Nucleus accumbens (tissue), 56 donors: ENCODE data around the gene ANGPTL2.
A peak's percentile ranks its signal among the peaks of the same experiment; 100 is the strongest.

Experiments used
- DNase-seq, 56 donors: peaks; one replicate each; lab custom pipeline; 2025; lab: John Stamatoyannopoulos, UW

ANGPTL2 gene

GRCh38 chr9:127099664-127100063, 22.8 kb downstream of the ANGPTL2 start:
- DNase-seq = no peak

GRCh38 chr9:127098916-127099553, 23.4 kb downstream of the ANGPTL2 start:
- DNase-seq = no peak

GRCh38 chr9:127097683-127098082, 24.8 kb downstream of the ANGPTL2 start:
- no peak for DNase-seq

- DNase-seq = peak in 27 of 56 donors; percentile 12 to 49 (median 36)
Measured at GRCh38 chr9:127096208-127096607, 26.2 kb downstream of the ANGPTL2 start.

GRCh38 chr9:127095411-127095810, 27.0 kb downstream of the ANGPTL2 start:
- DNase-seq = peak in 3 of 56 donors; percentile 20 to 38 (median 27)

GRCh38 chr9:127093319-127094020, 29.0 kb downstream of the ANGPTL2 start:
- DNase-seq = no peak

GRCh38 chr9:127092041-127092608, 30.3 kb downstream of the ANGPTL2 start:
- DNase-seq = no peak

- DNase-seq = no peak
Measured at GRCh38 chr9:127091526-127091925, 30.9 kb downstream of the ANGPTL2 start.

GRCh38 chr9:127090341-127090985, 32.0 kb downstream of the ANGPTL2 start:
- no peak for DNase-seq

- no peak for DNase-seq
Measured at GRCh38 chr9:127089631-127090081, 32.8 kb downstream of the ANGPTL2 start.

- no peak for DNase-seq
Measured at GRCh38 chr9:127088724-127089615, 33.5 kb downstream of the ANGPTL2 start.

- no peak for DNase-seq
Measured at GRCh38 chr9:127087836-127088235, 34.6 kb downstream of the ANGPTL2 start.

GRCh38 chr9:127087411-127087810, 35.0 kb downstream of the ANGPTL2 start:
- DNase-seq = no peak

GRCh38 chr9:127086771-127087170, 35.7 kb downstream of the ANGPTL2 start:
- DNase-seq = no peak

- no peak for DNase-seq
Measured at GRCh38 chr9:127085186-127085585, 37.2 kb downstream of the ANGPTL2 start.

GRCh38 chr9:127084076-127085039, 38.1 kb downstream of the ANGPTL2 start:
- DNase-seq = no peak

GRCh38 chr9:127083138-127083980, 39.1 kb downstream of the ANGPTL2 start:
- DNase-seq = no peak
